Raji (cell line): Measurements from ENCODE around the gene CLMP.

Experiments
- POLR2A ChIP-seq: IDR thresholded peaks from 2 replicates; pipeline ENCODE4 v1.6.1; 2011; ENCODE audit warnings: low read depth, low read length, control low read depth; ENCODE audit not compliant: insufficient read depth

Gene CLMP

GRCh38 chr11:123145661-123146060, 49.4 kb downstream of the CLMP start:
- TF ChIP-seq POLR2A, result no peak

- no peak for TF ChIP-seq POLR2A
Observed at GRCh38 chr11:123145220-123145619, 49.8 kb downstream of the CLMP start.

- TF ChIP-seq POLR2A, result no peak
Observed at GRCh38 chr11:123144707-123145106, 50.3 kb downstream of the CLMP start.

- no peak for TF ChIP-seq POLR2A
Observed at GRCh38 chr11:123143921-123144320, 51.1 kb downstream of the CLMP start.

GRCh38 chr11:123143476-123143875, 51.6 kb downstream of the CLMP start:
- no peak for TF ChIP-seq POLR2A

- TF ChIP-seq POLR2A, result no peak
Observed at GRCh38 chr11:123139206-123139605, 55.8 kb downstream of the CLMP start.

- TF ChIP-seq POLR2A, result no peak
Observed at GRCh38 chr11:123137431-123138224, 57.4 kb downstream of the CLMP start.

GRCh38 chr11:123135863-123136446, 59.1 kb downstream of the CLMP start:
- TF ChIP-seq POLR2A, result no peak

- TF ChIP-seq POLR2A, result no peak
Observed at GRCh38 chr11:123132881-123133280, 62.2 kb downstream of the CLMP start.

- no peak for TF ChIP-seq POLR2A
Observed at GRCh38 chr11:123129920-123130319, 65.1 kb downstream of the CLMP start.

GRCh38 chr11:123125169-123125568, 69.9 kb downstream of the CLMP start:
- no peak for TF ChIP-seq POLR2A

GRCh38 chr11:123122852-123123251, 72.2 kb downstream of the CLMP start:
- no peak for TF ChIP-seq POLR2A

- TF ChIP-seq POLR2A, result no peak
Observed at GRCh38 chr11:123122341-123122740, 72.7 kb downstream of the CLMP start.

- TF ChIP-seq POLR2A, result no peak
Observed at GRCh38 chr11:123116486-123116885, 78.6 kb downstream of the CLMP start.

GRCh38 chr11:123111465-123111864, 83.6 kb downstream of the CLMP start:
- TF ChIP-seq POLR2A, result no peak

- TF ChIP-seq POLR2A, result no peak
Observed at GRCh38 chr11:123110397-123110796, 84.7 kb downstream of the CLMP start.
